CD4-positive, alpha-beta T cell (primary cell): ENCODE measurements around the gene TANK. TPM values are rescaled to one million over a fixed set of nuclear protein-coding genes. Genes with fewer than 3 reads are reported as not detected.

Experiments
- ATAC-seq: fragments of 200-7000 bp; cut with Tn5 transposase; one replicate; pipeline ENCODE4 v1.10.0; 2022; ENCODE audit warnings: mild to moderate bottlenecking; ENCODE audit not compliant: poor library complexity
- CTCF ChIA-PET: fragments of 350-600 bp; sonication (Branson Sonifier 250); formaldehyde crosslinking; loops from one replicate; lab custom pipeline; 2021; ENCODE audit warnings: antibody characterized with exemption, inconsistent platforms; lab: Charles Lee
- POLR2A ChIA-PET: fragments of 350-600 bp; sonication (Branson Sonifier 250); formaldehyde crosslinking; loops from one replicate; lab custom pipeline; 2021; ENCODE audit warnings: antibody characterized with exemption, inconsistent platforms; lab: Charles Lee
- DNase-seq, 14 experiments: peaks; one replicate each; pipeline ENCODE4 v3.0.0-alpha.2; 2013 to 2020; ENCODE audit warnings: mixed read lengths in 2 of 14
- H3K27ac ChIP-seq, 2 donors: one replicate each; pipeline versions ENCODE4 v1.5.1 to v1.7.0; 2013; ENCODE audit warnings: low read length in 2 of 2, low read depth in 1 of 2, mild to moderate bottlenecking in 1 of 2
- H3K27me3 ChIP-seq, 2 experiments: 1 replicate in 1 of 2; 2 replicates in 1 of 2; pipeline versions ENCODE4 v1.6.1 to v1.7.0; 2013; ENCODE audit warnings: low read length in 2 of 2, control low read depth in 1 of 2, mild to moderate bottlenecking in 1 of 2, moderate library complexity in 1 of 2; ENCODE audit not compliant: insufficient read depth in 2 of 2, control insufficient read depth in 1 of 2
- H3K36me3 ChIP-seq: one replicate; pipeline ENCODE4 v1.6.1; 2013; ENCODE audit warnings: low read length, control low read depth; ENCODE audit not compliant: insufficient read depth
- H3K4me1 ChIP-seq: one replicate; pipeline ENCODE4 v1.6.1; 2013; ENCODE audit warnings: low read length, control low read depth; ENCODE audit not compliant: insufficient read depth
- H3K4me3 ChIP-seq: one replicate; pipeline ENCODE4 v1.5.1; 2013; ENCODE audit warnings: mild to moderate bottlenecking, low read length, moderate library complexity
- H3K9me3 ChIP-seq, 2 experiments: 1 replicate in 1 of 2; 2 replicates in 1 of 2; pipeline versions ENCODE4 v1.6.1 to v1.7.0; 2013; ENCODE audit warnings: low read length in 2 of 2, mild to moderate bottlenecking in 2 of 2, control low read depth in 1 of 2, moderate library complexity in 1 of 2; ENCODE audit not compliant: control insufficient read depth in 1 of 2, insufficient read depth in 1 of 2
- H3K27ac Mint-ChIP-seq: one replicate; pipeline ENCODE4 v1.8.0; 2020; ENCODE audit warnings: mixed read lengths
- H3K27me3 Mint-ChIP-seq: one replicate; pipeline ENCODE4 v1.8.0; 2021; ENCODE audit warnings: mixed read lengths
- H3K36me3 Mint-ChIP-seq: one replicate; pipeline ENCODE4 v1.8.0; 2021; ENCODE audit warnings: low read depth, mixed read lengths
- H3K4me1 Mint-ChIP-seq: one replicate; pipeline ENCODE4 v1.8.0; 2021; ENCODE audit warnings: low read depth, mixed read lengths
- H3K4me3 Mint-ChIP-seq: one replicate; pipeline ENCODE4 v1.8.0; 2020; ENCODE audit warnings: mild to moderate bottlenecking, mixed read lengths
- H3K9me3 Mint-ChIP-seq: one replicate; pipeline ENCODE4 v1.8.0; 2020; ENCODE audit warnings: mixed read lengths
- CTCF ChIP-seq: fragments of 200-600 bp; IDR thresholded peaks from one replicate; pipeline ENCODE4 v1.8.0; 2022; ENCODE audit warnings: antibody characterized with exemption, mild to moderate bottlenecking
- intact Hi-C, 2 experiments: fragments of 100-400 bp; cut with DNase I in 1 of 2; cut with micrococcal nuclease in 1 of 2; formaldehyde crosslinking; loops; one replicate each; pipeline versions ENCODE4 v1.15.1 to v1.9.0; 2023 to 2025; cut with DNase I, micrococcal nuclease
- total RNA-seq, 174 experiments: library from RNA in 2 of 174; stranded (reverse) in 2 of 174; gene quantifications; one replicate each; pipeline ENCODE4 v1.2.3 and lab custom pipeline; 2021 to 2026

The TANK gene
- total RNA-seq, 2 experiments from 2014 or later, result 66.3 to 71.7 TPM

GRCh38 chr2:161158882-161159281 is 1.3 kb upstream of the TANK start:
- no peaks in the 10 kb centered on the region for H3K27me3 ChIP-seq
- no peak for TF ChIP-seq CTCF
- ChIA-PET POLR2A (no interaction called here), CTCF (no interaction called here)
- H3K9me3 ChIP-seq, result no peaks in the 10 kb centered on the region
- DNase-seq (no peak), ATAC-seq (no peak)
- no peak overlapping the region for H3K4me3 ChIP-seq
- H3K4me1 ChIP-seq, result peaks cover 2% of the 10 kb centered on the region
- intact Hi-C loops, result loop anchor here in 1 of 2 experiments (10.0 kb wide), 2 partner anchors 1254 to 1874 kb away; partner anchors contain the start of genes LY75 and WDSUB1
- Mint-ChIP-seq H3K4me1 (peaks cover 59% of the 10 kb centered on the region), H3K9me3 (no peaks in the 10 kb centered on the region), H3K27me3 (no peaks in the 10 kb centered on the region), H3K4me3 (peak overlapping the region; percentile 63), H3K27ac (peak overlapping the region; percentile 89), H3K36me3 (peaks cover 30% of the 10 kb centered on the region)
- H3K36me3 ChIP-seq, result peaks cover 18% of the 10 kb centered on the region
- no peak overlapping the region for H3K27ac ChIP-seq

- Mint-ChIP-seq H3K36me3 (peaks cover 31% of the 10 kb centered on the region), H3K27me3 (no peaks in the 10 kb centered on the region), H3K4me1 (peaks cover 58% of the 10 kb centered on the region), H3K9me3 (no peaks in the 10 kb centered on the region), H3K4me3 (peak overlapping the region; percentile 93), H3K27ac (peak overlapping the region; percentile 89)
- DNase-seq (no peak), ATAC-seq (no peak)
- H3K4me1 ChIP-seq, result peaks cover 2% of the 10 kb centered on the region
- H3K4me3 ChIP-seq, result peak overlapping the region; percentile 92
- H3K36me3 ChIP-seq, result peaks cover 22% of the 10 kb centered on the region
- intact Hi-C loops, result loop anchor here (2.0 to 10.0 kb wide), 6 partner anchors 23 to 1875 kb away; partner anchors contain the start of genes LY75 (in 1 of the 2), MARCHF7 (in 1 of the 2), PSMD14 (in 1 of the 2) and WDSUB1 (in 1 of the 2)
- no peak for TF ChIP-seq CTCF
- no peaks in the 10 kb centered on the region for H3K9me3 ChIP-seq
- CTCF ChIA-PET, result interaction anchor here (1.2 to 1.5 kb wide), 3 partner anchors 16 to 96 kb away, joined by 3 to 4 read pairs (median 3); no protein-coding TSS in a partner anchor
- no peaks in the 10 kb centered on the region for H3K27me3 ChIP-seq
- POLR2A ChIA-PET, result interaction anchor here (0.7 to 2.0 kb wide), 3 partner anchors 10 to 1144 kb away, joined by 4 to 9 read pairs (median 9); no protein-coding TSS in a partner anchor
- H3K27ac ChIP-seq, result peak overlapping the region; percentile 45 to 52
Measured at GRCh38 chr2:161159456-161160225, 587 bp upstream of the TANK start.

GRCh38 chr2:161161074-161161706 is 962 bp downstream of the TANK start:
- H3K36me3 ChIP-seq, result peaks cover 22% of the 10 kb centered on the region
- Mint-ChIP-seq H3K4me3 (peak overlapping the region; percentile 93), H3K9me3 (no peaks in the 10 kb centered on the region), H3K36me3 (peaks cover 33% of the 10 kb centered on the region), H3K27ac (peak overlapping the region; percentile 89), H3K27me3 (no peaks in the 10 kb centered on the region), H3K4me1 (peaks cover 67% of the 10 kb centered on the region)
- H3K27me3 ChIP-seq, result no peaks in the 10 kb centered on the region
- no peak for TF ChIP-seq CTCF
- ATAC-seq (peak; percentile 32), DNase-seq (peak in 1 of 14 experiments; percentile 36)
- POLR2A ChIA-PET, result interaction anchor here (0.6 to 2.0 kb wide), 6 partner anchors 9 to 83 kb away, joined by 3 to 9 read pairs (median 4); no protein-coding TSS in a partner anchor
- peak overlapping the region; percentile 92 to 96 for H3K27ac ChIP-seq
- CTCF ChIA-PET, result interaction anchor here (1.4 kb wide), 1 partner anchor 62 kb away, joined by 3 read pairs; no protein-coding TSS in a partner anchor
- H3K4me3 ChIP-seq, result peak overlapping the region; percentile 92
- peaks cover 7% of the 10 kb centered on the region for H3K4me1 ChIP-seq
- intact Hi-C loops, result loop anchor here (2.0 to 5.0 kb wide), 4 partner anchors 24 to 1449 kb away; partner anchors contain the start of genes MARCHF7 (in 1 of the 2) and PSMD14 (in 1 of the 2)
- no peaks in the 10 kb centered on the region for H3K9me3 ChIP-seq
